B cell (primary cell): Measurements from ENCODE around the gene TJP3. TPM values are rescaled to one million over a fixed set of nuclear protein-coding genes. Genes with fewer than 3 reads are reported as not detected.

ENCODE experiments used
- ATAC-seq: fragments of 200-7000 bp; cut with Tn5 transposase; one replicate; pipeline ENCODE4 v1.10.0; 2021; ENCODE audit warnings: low read depth, mild to moderate bottlenecking, moderate number of reproducible peaks, moderate library complexity
- CTCF ChIA-PET: fragments of 350-600 bp; sonication (Branson Sonifier 250); formaldehyde crosslinking; loops from one replicate; lab custom pipeline; 2021; ENCODE audit warnings: antibody characterized with exemption, inconsistent platforms; lab: Charles Lee
- POLR2A ChIA-PET: fragments of 350-600 bp; sonication (Branson Sonifier 250); formaldehyde crosslinking; loops from one replicate; lab custom pipeline; 2021; ENCODE audit warnings: antibody characterized with exemption; lab: Charles Lee
- DNase-seq: peaks from one replicate; pipeline ENCODE4 v3.0.0; 2013
- H2AFZ ChIP-seq: 2 replicates; pipeline ENCODE4 v1.6.1; 2012; ENCODE audit warnings: mild to moderate bottlenecking, low read depth, low read length; ENCODE audit not compliant: insufficient read depth, poor library complexity, severe bottlenecking
- H3K27ac ChIP-seq, 2 donors: 1 replicate in 1 of 2; 2 replicates in 1 of 2; pipeline ENCODE4 v1.5.1; 2012 to 2013; ENCODE audit warnings: low read length in 2 of 2, mild to moderate bottlenecking in 2 of 2, moderate library complexity in 1 of 2
- H3K27me3 ChIP-seq, 4 experiments: fragments of 200-600 bp in 1 of 4; sonication (generic) in 1 of 4; replicated peaks in 1 of 4; 1 replicate in 2 of 4; 2 replicates in 2 of 4; pipeline versions ENCODE4 v1.6.1 to v1.7.0; 2013 to 2016; ENCODE audit warnings: low read length in 3 of 4, mild to moderate bottlenecking in 2 of 4, mixed read lengths in 1 of 4, moderate library complexity in 1 of 4; ENCODE audit not compliant: insufficient read depth in 4 of 4, control insufficient read depth in 3 of 4; ENCODE audit errors: control extremely low read depth in 1 of 4
- H3K36me3 ChIP-seq, 2 experiments: replicated peaks in 1 of 2; 1 replicate in 1 of 2; 2 replicates in 1 of 2; pipeline versions ENCODE4 v1.6.1 to v1.7.1; 2013; ENCODE audit warnings: low read length in 1 of 2; ENCODE audit not compliant: insufficient read depth in 2 of 2, control insufficient read depth in 1 of 2; ENCODE audit errors: control extremely low read depth in 1 of 2, extremely low read depth in 1 of 2
- H3K4me1 ChIP-seq, 2 donors: fragments of 200-600 bp in 1 of 2; sonication (generic) in 1 of 2; 1 replicate in 1 of 2; 2 replicates in 1 of 2; pipeline versions ENCODE4 v1.5.1 to v1.6.1; 2013 to 2017; ENCODE audit warnings: low read length in 2 of 2; ENCODE audit not compliant: control insufficient read depth in 2 of 2, insufficient read depth in 2 of 2
- H3K4me2 ChIP-seq: replicated peaks from 2 replicates; pipeline ENCODE3; 2012; ENCODE audit warnings: mild to moderate bottlenecking, low read depth, low read length; ENCODE audit not compliant: poor library complexity, severe bottlenecking
- H3K4me3 ChIP-seq, 5 experiments: fragments of 200-600 bp in 1 of 5; sonication (generic) in 1 of 5; 1 replicate in 3 of 5; 2 replicates in 2 of 5; pipeline versions ENCODE4 v1.5.1 to v1.7.0; 2011 to 2016; ENCODE audit warnings: low read length in 4 of 5, mild to moderate bottlenecking in 4 of 5, low read depth in 2 of 5, control low read depth in 1 of 5, moderate library complexity in 1 of 5; ENCODE audit not compliant: insufficient read depth in 1 of 5; ENCODE audit errors: control extremely low read depth in 1 of 5, extremely low read depth in 1 of 5
- H3K79me2 ChIP-seq: fragments of 200-600 bp; sonication (generic); one replicate; pipeline ENCODE4 v1.6.0; 2016; ENCODE audit warnings: low read length; ENCODE audit not compliant: control insufficient read depth, insufficient read depth
- H3K9ac ChIP-seq: fragments of 200-600 bp; sonication (generic); 2 replicates; pipeline ENCODE4 v1.6.1; 2017; ENCODE audit warnings: mild to moderate bottlenecking, low read length, moderate library complexity
- H3K9me3 ChIP-seq, 3 donors: one replicate each; pipeline versions ENCODE4 v1.6.1 to v1.7.1; 2013; ENCODE audit warnings: low read length in 2 of 3; ENCODE audit not compliant: control insufficient read depth in 2 of 3, insufficient read depth in 1 of 3; ENCODE audit errors: control extremely low read depth in 1 of 3
- H4K20me1 ChIP-seq: 2 replicates; pipeline ENCODE4 v1.6.0; 2012; ENCODE audit warnings: mild to moderate bottlenecking, low read length; ENCODE audit not compliant: insufficient read depth, control insufficient read depth, poor library complexity, severe bottlenecking
- H3K27ac Mint-ChIP-seq: one replicate; pipeline ENCODE4 v1.8.0; 2021; ENCODE audit warnings: mixed read lengths
- H3K27me3 Mint-ChIP-seq: one replicate; pipeline ENCODE4 v1.8.0; 2021; ENCODE audit warnings: mixed read lengths
- H3K4me1 Mint-ChIP-seq: one replicate; pipeline ENCODE4 v1.8.0; 2021; ENCODE audit warnings: mixed read lengths
- H3K4me3 Mint-ChIP-seq: one replicate; pipeline ENCODE4 v1.8.0; 2021; ENCODE audit warnings: mixed read lengths
- H3K9me3 Mint-ChIP-seq: one replicate; pipeline ENCODE4 v1.8.0; 2022; ENCODE audit warnings: mixed read lengths; ENCODE audit not compliant: insufficient read depth
- EZH2 ChIP-seq: IDR thresholded peaks from 2 replicates; pipeline ENCODE4 v1.6.1; 2012; ENCODE audit warnings: borderline replicate concordance, low read depth, mild to moderate bottlenecking, moderate library complexity, low read length; ENCODE audit not compliant: insufficient read depth, poor library complexity, severe bottlenecking
- WGBS: methylation state at CpG from one replicate; pipeline ENCODE4 v1.1.5; 2013; ENCODE audit warnings: missing lambda C conversion rate; ENCODE audit not compliant: insufficient coverage; 5-methylcytosine and 5-hydroxymethylcytosine counted together
- intact Hi-C: fragments of 100-400 bp; cut with micrococcal nuclease; formaldehyde crosslinking; loops from one replicate; pipeline ENCODE4 v1.10.0; 2022
- polyA plus RNA-seq: library from polyadenylated mRNA; depleted of rRNA; stranded (reverse); fragments of >200 nt; gene quantifications from 2 replicates; pipeline ENCODE4 v1.2.3, GENCODE V29; 2012
- small RNA-seq: library from RNA; depleted of rRNA; stranded (forward); fragments of <200 nt; gene quantifications from one replicate; pipeline ENCODE3, GENCODE V24; 2012; ENCODE audit warnings: low replicate concordance, low read depth; ENCODE audit not compliant: insufficient read length
- total RNA-seq, 2 donors: library from RNA; stranded (reverse); fragments of 120-200 nt in 1 of 2; gene quantifications; 1 replicate in 1 of 2; 2 replicates in 1 of 2; pipeline versions ENCODE4 v1.2.3 to v1.2.4, GENCODE V29; 2013 to 2022
- TF ChIP-seq, protein P1 (sequence below): fragments of 200-600 bp; IDR thresholded peaks from one replicate; pipeline ENCODE4 v1.8.0; 2022; ENCODE audit warnings: antibody characterized with exemption, mild to moderate bottlenecking

The TJP3 gene
- total and polyA plus RNA-seq, 2 donors (not counting 1 experiment from before 2014, with no cell fraction given), result 2.1 to 2.9 TPM

DNA sequence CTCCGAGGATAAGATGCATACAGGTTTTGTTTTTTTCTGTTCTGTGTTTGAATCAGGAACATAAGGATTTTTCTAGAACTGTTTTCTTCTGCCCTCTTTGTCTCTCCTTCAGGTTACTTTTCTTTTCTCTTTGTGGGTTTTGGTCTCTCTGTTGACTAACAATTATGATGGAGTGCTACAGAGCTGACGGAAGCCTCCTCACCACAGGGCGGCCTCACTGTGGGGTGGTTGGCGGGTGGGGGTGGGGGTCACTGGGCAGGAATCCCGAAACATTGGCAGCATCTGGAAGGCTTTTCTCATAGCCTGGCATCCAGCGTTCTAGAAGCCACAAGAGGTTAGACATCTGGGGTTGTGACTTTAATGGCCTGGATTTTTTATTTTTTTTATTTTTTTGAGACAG is 90.0 kb downstream of the TJP3 start:
- Mint-ChIP-seq H3K9me3 (peaks cover 2% of the 10 kb centered on the region), H3K4me1 (peaks cover 17% of the 10 kb centered on the region), H3K4me3 (no peak overlapping the region), H3K27me3 (peaks cover 13% of the 10 kb centered on the region), H3K27ac (no peak overlapping the region)
- no peak for TF ChIP-seq EZH2
- TF ChIP-seq, protein P1, sequence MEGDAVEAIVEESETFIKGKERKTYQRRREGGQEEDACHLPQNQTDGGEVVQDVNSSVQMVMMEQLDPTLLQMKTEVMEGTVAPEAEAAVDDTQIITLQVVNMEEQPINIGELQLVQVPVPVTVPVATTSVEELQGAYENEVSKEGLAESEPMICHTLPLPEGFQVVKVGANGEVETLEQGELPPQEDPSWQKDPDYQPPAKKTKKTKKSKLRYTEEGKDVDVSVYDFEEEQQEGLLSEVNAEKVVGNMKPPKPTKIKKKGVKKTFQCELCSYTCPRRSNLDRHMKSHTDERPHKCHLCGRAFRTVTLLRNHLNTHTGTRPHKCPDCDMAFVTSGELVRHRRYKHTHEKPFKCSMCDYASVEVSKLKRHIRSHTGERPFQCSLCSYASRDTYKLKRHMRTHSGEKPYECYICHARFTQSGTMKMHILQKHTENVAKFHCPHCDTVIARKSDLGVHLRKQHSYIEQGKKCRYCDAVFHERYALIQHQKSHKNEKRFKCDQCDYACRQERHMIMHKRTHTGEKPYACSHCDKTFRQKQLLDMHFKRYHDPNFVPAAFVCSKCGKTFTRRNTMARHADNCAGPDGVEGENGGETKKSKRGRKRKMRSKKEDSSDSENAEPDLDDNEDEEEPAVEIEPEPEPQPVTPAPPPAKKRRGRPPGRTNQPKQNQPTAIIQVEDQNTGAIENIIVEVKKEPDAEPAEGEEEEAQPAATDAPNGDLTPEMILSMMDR, result no peak
- Histone ChIP-seq H3K27ac (no peak overlapping the region), H3K27me3 (peaks cover 0 to 16% (median 7%) of the 10 kb centered on the region in 4 experiments), H3K9ac (no peak overlapping the region), H2AFZ (no peak overlapping the region), H3K9me3 (peaks cover 1 to 22% (median 11%) of the 10 kb centered on the region in 3 donors), H3K4me1 (peaks cover 12 to 15% of the 10 kb centered on the region in 2 donors), H3K4me2 (no peak overlapping the region), H3K79me2 (no peaks in the 10 kb centered on the region), H3K36me3 (no peaks in the 10 kb centered on the region), H4K20me1 (no peaks in the 10 kb centered on the region), H3K4me3 (no peak overlapping the region)
- DNase-seq (no peak), ATAC-seq (no peak)
- ChIA-PET POLR2A (no interaction called here), CTCF (no interaction called here)
- WGBS, result 9% methylated on average over 3 of the region's 6 CpGs
- intact Hi-C loops, result no loop called here

Small RNAs within 50 kb of the gene (small RNA-seq; reads per million reads assigned to genes)
- not detected for gene AC005777.1

Other genes starting within 250 kb of the TJP3 start
- gene SMIM24, start 227.9 kb upstream of the TJP3 start, total RNA-seq, result not detected in 2 replicates
- gene SMIM24, start 227.9 kb upstream of the TJP3 start, polyA plus RNA-seq, result 0.82 TPM in 1 of 2 replicates, not detected in the other
- gene SMIM44, start 224.9 kb upstream of the TJP3 start, total RNA-seq, result not detected in 2 replicates
- gene SMIM44, start 224.9 kb upstream of the TJP3 start, polyA plus RNA-seq, result not detected in 2 replicates
- gene DOHH, start 207.7 kb upstream of the TJP3 start, total RNA-seq, result 8.4 and 8.6 TPM in 2 replicates
- gene DOHH, start 207.7 kb upstream of the TJP3 start, polyA plus RNA-seq, result 6.6 and 7.0 TPM in 2 replicates
- gene FZR1, start 202.1 kb upstream of the TJP3 start, total RNA-seq, result 96.1 and 105 TPM in 2 replicates
- 83.5 and 102 TPM in 2 replicates for gene FZR1, start 202.1 kb upstream of the TJP3 start, polyA plus RNA-seq
- 17.3 and 18.6 TPM in 2 replicates for gene TEKTIP1, start 169.2 kb upstream of the TJP3 start, total RNA-seq
- 6.3 and 9.6 TPM in 2 replicates for gene TEKTIP1, start 169.2 kb upstream of the TJP3 start, polyA plus RNA-seq
- gene MFSD12, start 150.8 kb upstream of the TJP3 start, total RNA-seq, result 99.6 and 100 TPM in 2 replicates
- 133 and 154 TPM in 2 replicates for gene MFSD12, start 150.8 kb upstream of the TJP3 start, polyA plus RNA-seq
- gene HMG20B, start 135.4 kb upstream of the TJP3 start, total RNA-seq, result 59.0 and 60.7 TPM in 2 replicates
- 41.7 and 42.4 TPM in 2 replicates for gene HMG20B, start 135.4 kb upstream of the TJP3 start, polyA plus RNA-seq
- gene GIPC3, start 122.9 kb upstream of the TJP3 start, total RNA-seq, result 0.36 and 0.47 TPM in 2 replicates
- gene GIPC3, start 122.9 kb upstream of the TJP3 start, polyA plus RNA-seq, result 0.39 and 0.48 TPM in 2 replicates
- 3.9 and 6.1 TPM in 2 replicates for gene TBXA2R, start 101.5 kb upstream of the TJP3 start, total RNA-seq
- gene TBXA2R, start 101.5 kb upstream of the TJP3 start, polyA plus RNA-seq, result 7.9 and 8.0 TPM in 2 replicates
- gene CACTIN, start 81.6 kb upstream of the TJP3 start, total RNA-seq, result 41.8 and 48.0 TPM in 2 replicates
- 40.6 and 47.7 TPM in 2 replicates for gene CACTIN, start 81.6 kb upstream of the TJP3 start, polyA plus RNA-seq
- 42.3 and 46.7 TPM in 2 replicates for gene PIP5K1C, start 7.9 kb upstream of the TJP3 start, total RNA-seq
- 10.4 and 16.8 TPM in 2 replicates for gene PIP5K1C, start 7.9 kb upstream of the TJP3 start, polyA plus RNA-seq
- gene APBA3, start 53.3 kb downstream of the TJP3 start, total RNA-seq, result 61.4 and 66.4 TPM in 2 replicates
- gene APBA3, start 53.3 kb downstream of the TJP3 start, polyA plus RNA-seq, result 78.1 and 91.2 TPM in 2 replicates
- gene MRPL54, start 54.3 kb downstream of the TJP3 start, total RNA-seq, result 48.6 and 54.3 TPM in 2 replicates
- 75.1 and 95.9 TPM in 2 replicates for gene MRPL54, start 54.3 kb downstream of the TJP3 start, polyA plus RNA-seq
- not detected in 2 replicates for gene RAX2, start 63.8 kb downstream of the TJP3 start, total RNA-seq
- not detected in 2 replicates for gene RAX2, start 63.8 kb downstream of the TJP3 start, polyA plus RNA-seq
- 1.3 and 2.4 TPM in 2 replicates for gene MATK, start 78.0 kb downstream of the TJP3 start, total RNA-seq
- 8.2 and 9.5 TPM in 2 replicates for gene MATK, start 78.0 kb downstream of the TJP3 start, polyA plus RNA-seq
- gene ZFR2, start 160.7 kb downstream of the TJP3 start, total RNA-seq, result 0.39 TPM in 1 of 2 replicates, not detected in the other
- gene ZFR2, start 160.7 kb downstream of the TJP3 start, polyA plus RNA-seq, result 0.36 and 0.71 TPM in 2 replicates
- gene ATCAY, start 172.3 kb downstream of the TJP3 start, total RNA-seq, result not detected in 2 replicates
- not detected in 2 replicates for gene ATCAY, start 172.3 kb downstream of the TJP3 start, polyA plus RNA-seq
- gene NMRK2, start 224.7 kb downstream of the TJP3 start, total RNA-seq, result not detected in 2 replicates
- gene NMRK2, start 224.7 kb downstream of the TJP3 start, polyA plus RNA-seq, result not detected in 2 replicates